Measurements from ENCODE around the gene FCHSD2. TPM values are rescaled to one million over a fixed set of nuclear protein-coding genes. Genes with fewer than 3 reads are reported as not detected.

Gene FCHSD2
- total and polyA plus RNA-seq, 9 of the 15 experiments (the other 6 are each of a cell fraction or from before 2014, with no cell fraction given): 1.8 to 14.7 (median 6.4) TPM

- TF ChIP-seq TAF7 (tag; IDR thresholded peaks at IDR 0.05) (no peak), E2F8 (IDR thresholded peaks at IDR 0.05; ENCODE audit: low read depth, partially characterized antibody) (no peak), CBFA2T2 (conservative IDR thresholded peaks at IDR 0.05) (no peak), PATZ1 (CRISPR knock-in tag; IDR thresholded peaks at IDR 0.05; ENCODE audit: borderline replicate concordance) (no peak), STAT5B (CRISPR knock-in tag; IDR thresholded peaks at IDR 0.05) (no peak), TCF3 (CRISPR knock-in tag; IDR thresholded peaks at IDR 0.05) (no peak), HDAC1 (IDR thresholded peaks at IDR 0.05) (no peak), ZNF740 (CRISPR knock-in tag; IDR thresholded peaks at IDR 0.05) (no peak), ZNF740 (tag; IDR thresholded peaks at IDR 0.05) (no peak), ZEB2 (IDR thresholded peaks at IDR 0.05) (no peak), ZBTB9 (CRISPR knock-in tag; IDR thresholded peaks at IDR 0.05) (no peak), PRDM10 (IDR thresholded peaks at IDR 0.05; ENCODE audit: partially characterized antibody) (peak; percentile 40), TEAD1 (CRISPR knock-in tag; IDR thresholded peaks at IDR 0.05) (no peak), TGIF2 (CRISPR knock-in tag; IDR thresholded peaks at IDR 0.05) (no peak), ZC3H4 (CRISPR knock-in tag; IDR thresholded peaks at IDR 0.05; ENCODE audit: borderline replicate concordance) (no peak)
These were observed 329.0 kb downstream of the FCHSD2 start (continued) for GRCh38 chr11:72812967-72813739.

Data from K562 (cell line).